SIG-M5 treated with dmso at 0.1 percent for 504 hours (cell line): ENCODE data around the gene PARN.
A peak's percentile ranks its signal among the peaks of the same experiment; 100 is the strongest.

ENCODE experiments used
- DNase-seq: peaks from one replicate; lab custom pipeline; 2025; ENCODE audit not compliant: unreplicated experiment; lab: John Stamatoyannopoulos, UW

Gene PARN

GRCh38 chr16:14476183-14476582 is 153.9 kb downstream of the PARN start:
- no peak for DNase-seq

- peak; percentile 33 for DNase-seq
These were observed 154.5 kb downstream of the PARN start for GRCh38 chr16:14475370-14476139.

- no peak for DNase-seq
These were observed 156.6 kb downstream of the PARN start for GRCh38 chr16:14473488-14473887.

DNA sequence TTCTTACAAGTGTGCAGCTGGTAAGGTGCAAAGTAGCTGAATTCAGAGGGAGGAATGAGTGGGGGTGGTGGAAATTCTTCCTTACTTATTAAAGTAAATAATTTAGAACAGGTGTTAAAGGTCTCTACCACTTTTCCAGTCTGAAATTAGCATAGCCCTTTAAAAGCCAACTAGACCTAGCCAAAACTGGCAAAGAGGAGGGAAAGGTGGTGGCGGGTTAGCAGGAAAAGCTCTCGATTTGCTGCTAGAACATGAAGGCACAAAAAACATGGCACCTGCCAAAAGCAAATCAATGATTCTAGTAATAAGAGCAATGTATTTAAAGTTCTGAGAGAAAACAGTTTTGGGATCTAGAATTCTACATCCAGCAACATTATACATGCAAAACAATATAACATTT is 157.7 kb downstream of the PARN start:
- DNase-seq, result no peak

- no peak for DNase-seq
These were observed 159.3 kb downstream of the PARN start for GRCh38 chr16:14470788-14471187.

DNA sequence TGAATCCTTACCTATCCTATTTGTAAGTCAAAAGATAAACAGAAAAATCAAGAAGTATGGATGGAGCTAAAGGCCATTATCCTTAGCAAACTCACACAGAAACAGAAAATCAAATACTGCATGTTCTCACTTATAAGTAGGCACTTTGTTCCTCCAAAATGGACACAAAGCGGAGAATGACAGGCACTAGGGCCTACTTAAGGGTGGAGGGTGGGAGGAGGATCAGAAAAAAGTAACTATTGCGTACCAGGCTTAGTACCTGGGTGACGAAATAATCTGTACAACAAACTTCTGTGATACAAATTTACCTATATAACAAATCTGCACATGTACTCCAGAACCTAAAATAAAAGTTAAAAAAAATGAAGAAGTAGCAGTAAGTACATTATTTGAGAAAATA is 164.3 kb downstream of the PARN start:
- no peak for DNase-seq

- no peak for DNase-seq
These were observed 165.3 kb downstream of the PARN start for GRCh38 chr16:14464796-14465195.

DNA sequence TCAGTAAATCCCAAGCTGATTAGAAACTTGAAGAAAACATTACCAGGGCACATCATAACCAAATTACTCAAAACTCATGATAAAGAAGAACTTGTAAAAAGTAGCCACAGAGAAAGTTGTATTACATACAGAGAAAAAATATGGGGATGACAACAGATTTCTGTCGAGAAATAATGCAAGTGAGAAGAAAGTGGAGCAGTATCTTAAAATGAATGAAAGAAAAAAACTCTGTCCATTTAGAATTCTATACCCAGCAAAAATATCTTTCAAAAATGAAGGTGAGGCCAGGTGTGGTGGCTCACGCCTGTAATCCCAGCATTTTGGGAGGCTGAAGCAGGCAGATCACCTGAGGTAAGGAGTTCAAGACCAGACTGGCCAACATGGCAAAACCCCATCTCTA is 165.9 kb downstream of the PARN start:
- no peak for DNase-seq

DNA sequence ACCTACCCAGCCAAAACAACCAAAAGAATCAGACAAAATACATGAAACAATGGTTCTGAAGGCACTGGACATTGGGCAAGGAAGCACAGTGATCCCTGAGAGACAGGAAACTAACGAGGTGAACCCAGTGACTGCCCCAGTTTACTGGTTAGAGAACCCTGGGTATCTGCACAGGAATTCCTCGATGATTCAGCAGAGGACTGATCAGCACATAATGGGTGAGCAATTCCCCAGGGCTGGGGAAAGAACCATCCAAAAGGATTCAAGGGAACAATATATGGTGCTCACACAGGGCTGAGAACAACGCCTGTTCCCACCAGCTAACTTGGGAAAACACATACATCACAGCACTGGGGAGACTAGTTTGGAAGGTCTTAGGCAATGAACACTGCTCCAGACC is 167.2 kb downstream of the PARN start:
- DNase-seq, result no peak

DNA sequence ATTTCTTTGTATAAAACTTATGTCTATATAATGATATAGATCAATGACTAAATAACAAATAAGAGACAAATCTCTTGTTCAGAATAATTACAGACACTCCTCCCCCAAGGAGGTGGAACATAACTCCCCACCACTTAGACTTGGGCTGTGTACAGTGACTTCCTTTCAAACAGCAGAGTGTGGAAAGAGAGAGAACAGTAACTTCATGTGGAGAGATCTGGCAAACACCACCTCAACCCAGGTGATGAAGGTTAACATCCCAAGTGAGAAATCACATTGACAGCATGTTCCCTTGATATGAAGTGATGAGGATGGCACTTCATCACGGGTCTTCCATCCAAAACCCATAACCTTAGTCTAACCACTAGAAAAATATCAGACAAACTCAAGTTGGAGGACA is 169.3 kb downstream of the PARN start:
- DNase-seq, result no peak

DNA sequence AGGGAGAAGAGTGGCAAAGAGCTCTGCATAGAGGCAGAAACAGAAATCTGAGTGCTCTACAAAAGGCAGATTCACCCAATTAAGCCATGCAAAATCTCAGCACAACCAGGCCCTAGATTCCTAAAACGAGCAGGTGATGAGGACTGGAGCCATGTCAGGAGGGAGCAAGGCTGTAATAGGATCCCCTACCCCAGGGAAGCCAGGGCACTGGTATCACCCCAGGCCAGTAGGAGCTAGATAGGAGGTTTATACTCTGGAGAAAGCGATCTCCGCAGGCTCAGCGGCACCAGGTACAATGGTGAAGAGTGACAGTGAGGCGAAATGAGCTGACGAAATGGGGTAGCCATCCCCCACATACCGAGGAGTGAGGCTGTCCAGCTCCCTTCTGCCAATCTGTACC is 171.5 kb downstream of the PARN start:
- DNase-seq, result no peak

- DNase-seq, result no peak
These were observed 173.1 kb downstream of the PARN start for GRCh38 chr16:14456793-14457481.

GRCh38 chr16:14455573-14455972 is 174.5 kb downstream of the PARN start:
- no peak for DNase-seq

DNA sequence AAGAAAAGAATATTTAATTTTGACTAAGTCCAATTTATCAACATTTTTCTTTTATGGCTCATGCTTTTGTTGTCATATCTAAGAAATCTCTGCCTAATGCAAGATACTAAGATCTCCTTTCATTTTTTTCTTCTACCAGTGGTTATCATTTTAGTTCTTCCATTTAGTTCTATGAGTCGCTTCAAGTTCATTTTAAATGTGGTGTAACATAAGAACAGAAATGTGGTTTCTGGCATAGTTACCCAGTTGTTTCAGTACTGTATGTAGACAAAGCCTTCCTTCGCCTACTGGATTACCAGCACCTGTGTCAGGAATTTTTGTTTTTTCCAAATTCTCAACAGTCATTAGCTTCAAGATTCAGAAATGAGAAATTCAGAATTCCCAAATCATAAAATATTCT is 175.7 kb downstream of the PARN start:
- no peak for DNase-seq

DNA sequence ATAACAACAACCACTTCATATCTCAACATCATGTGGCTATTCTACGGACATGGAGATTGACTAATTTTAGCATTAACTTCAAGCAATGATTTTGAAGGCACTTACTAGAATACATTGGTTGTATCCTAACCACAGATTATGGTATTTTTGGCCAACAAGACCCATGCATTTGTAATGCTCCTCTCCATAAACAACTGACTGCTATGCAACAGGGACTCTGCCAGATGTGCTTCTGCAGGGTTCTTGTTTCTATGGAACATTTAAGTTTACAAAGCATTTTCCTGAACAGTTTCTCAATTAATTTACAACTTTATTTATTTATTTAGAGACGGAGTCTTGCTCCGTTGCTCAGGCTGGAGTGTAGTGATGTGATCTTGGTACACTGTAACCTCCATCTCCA is 178.0 kb downstream of the PARN start:
- DNase-seq, result no peak

DNA sequence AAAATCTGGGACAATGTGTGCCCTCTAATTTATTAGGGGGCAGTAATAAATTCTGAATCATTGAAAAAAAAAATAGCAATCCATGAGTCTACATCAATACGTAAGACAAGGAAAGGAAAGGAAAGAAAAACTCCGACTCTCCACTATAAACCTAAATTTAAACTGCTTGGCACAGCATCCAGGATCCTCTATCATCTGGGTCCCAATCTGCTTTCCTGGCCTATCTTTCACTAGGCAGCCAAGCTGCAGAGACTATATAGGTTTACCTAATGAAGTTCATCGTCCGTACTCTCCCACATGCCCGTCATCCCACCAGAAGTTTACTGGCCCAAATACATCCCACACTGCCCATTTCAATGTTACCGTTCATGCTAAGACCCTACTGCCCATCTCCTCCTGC is 179.2 kb downstream of the PARN start:
- DNase-seq, result no peak

GRCh38 chr16:14449790-14450480 is 180.1 kb downstream of the PARN start:
- DNase-seq, result no peak

DNA sequence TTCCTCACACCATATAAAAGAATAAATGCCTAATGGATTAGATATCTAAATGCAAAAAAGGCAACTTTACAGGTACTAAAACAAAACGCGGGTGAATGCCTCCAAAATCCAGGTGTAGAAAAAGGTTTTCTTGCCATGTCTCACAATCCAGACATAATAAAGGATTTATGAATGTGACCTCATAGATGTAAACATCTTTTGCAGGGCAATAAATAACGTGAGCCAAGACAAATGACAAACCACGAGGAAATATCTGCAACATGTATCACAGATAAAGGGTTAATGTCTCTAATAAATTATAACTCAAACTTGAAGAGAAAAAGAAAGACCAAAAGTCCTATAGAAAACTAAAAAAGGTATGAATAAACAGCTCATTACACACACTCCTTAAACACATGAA is 180.7 kb downstream of the PARN start:
- no peak for DNase-seq

GRCh38 chr16:14448879-14449278 is 181.2 kb downstream of the PARN start:
- DNase-seq, result no peak

- DNase-seq, result no peak
These were observed 182.3 kb downstream of the PARN start for GRCh38 chr16:14447783-14448182.

- no peak for DNase-seq
These were observed 183.3 kb downstream of the PARN start for GRCh38 chr16:14446796-14447195.
